Activated CD8-positive, alpha-beta memory T cell treated with anti-CD3 and anti-CD28 coated beads, Interleukin-2, amount 50 U/mL, for 1 hour (primary cell): ENCODE data around the gene IQCH.

Experiments used
- DNase-seq: peaks from one replicate; pipeline ENCODE4 v3.0.0-alpha.2; 2020; ENCODE audit errors: extremely low read depth

Gene IQCH

GRCh38 chr15:67524235-67524634 is 269.6 kb downstream of the IQCH start:
- no peak for DNase-seq

- DNase-seq, result no peak
These were observed 273.9 kb downstream of the IQCH start for GRCh38 chr15:67528513-67528912.

GRCh38 chr15:67531379-67531914 is 276.9 kb downstream of the IQCH start:
- DNase-seq, result no peak

- no peak for DNase-seq
These were observed 279.3 kb downstream of the IQCH start for GRCh38 chr15:67533873-67534272.

- DNase-seq, result no peak
These were observed 279.8 kb downstream of the IQCH start for GRCh38 chr15:67534360-67534759.

GRCh38 chr15:67537771-67538170 is 283.2 kb downstream of the IQCH start:
- DNase-seq, result no peak

- no peak for DNase-seq
These were observed 288.1 kb downstream of the IQCH start, which contains the start of gene MAP2K5 for GRCh38 chr15:67542420-67543347. MAP2K5 (plus strand) TSS chr15:67542703; CDS start chr15:67543336, 633 bp downstream.

GRCh38 chr15:67543348-67543718 is 288.7 kb downstream of the IQCH start:
- no peak for DNase-seq

GRCh38 chr15:67544475-67544874 is 289.9 kb downstream of the IQCH start:
- DNase-seq, result no peak

- no peak for DNase-seq
These were observed 291.3 kb downstream of the IQCH start for GRCh38 chr15:67545864-67546263.

- DNase-seq, result no peak
These were observed 292.5 kb downstream of the IQCH start for GRCh38 chr15:67547064-67547463.

GRCh38 chr15:67547836-67548235 is 293.2 kb downstream of the IQCH start:
- no peak for DNase-seq

GRCh38 chr15:67548236-67548852 is 293.8 kb downstream of the IQCH start:
- no peak for DNase-seq

GRCh38 chr15:67548862-67549651 is 294.5 kb downstream of the IQCH start:
- DNase-seq, result no peak

GRCh38 chr15:67549736-67550135 is 295.1 kb downstream of the IQCH start:
- DNase-seq, result no peak

- DNase-seq, result no peak
These were observed 295.9 kb downstream of the IQCH start for GRCh38 chr15:67550522-67550921.

- DNase-seq, result no peak
These were observed 296.7 kb downstream of the IQCH start for GRCh38 chr15:67551207-67551743.
